Glomerular endothelial cell (primary cell): ENCODE results near the gene SNX19. TPM values are rescaled to one million over a fixed set of nuclear protein-coding genes. Genes with fewer than 3 reads are reported as not detected.
"Not testable (repeated sequence)": the region's sequence is repeated elsewhere in the genome, so short reads cannot be mapped to it uniquely, and the experiment has no call there.

Experiments
- DNase-seq: peaks from one replicate; pipeline ENCODE4 v3.0.0-alpha.2; 2011; ENCODE audit warnings: low read depth, low spot score; ENCODE audit errors: extremely low read depth
- total RNA-seq: library from RNA; depleted of rRNA; stranded (reverse); fragments of >200 nt; gene quantifications from 2 replicates; pipeline ENCODE4 v1.2.3, GENCODE V29; 2015

SNX19 gene, protein sequence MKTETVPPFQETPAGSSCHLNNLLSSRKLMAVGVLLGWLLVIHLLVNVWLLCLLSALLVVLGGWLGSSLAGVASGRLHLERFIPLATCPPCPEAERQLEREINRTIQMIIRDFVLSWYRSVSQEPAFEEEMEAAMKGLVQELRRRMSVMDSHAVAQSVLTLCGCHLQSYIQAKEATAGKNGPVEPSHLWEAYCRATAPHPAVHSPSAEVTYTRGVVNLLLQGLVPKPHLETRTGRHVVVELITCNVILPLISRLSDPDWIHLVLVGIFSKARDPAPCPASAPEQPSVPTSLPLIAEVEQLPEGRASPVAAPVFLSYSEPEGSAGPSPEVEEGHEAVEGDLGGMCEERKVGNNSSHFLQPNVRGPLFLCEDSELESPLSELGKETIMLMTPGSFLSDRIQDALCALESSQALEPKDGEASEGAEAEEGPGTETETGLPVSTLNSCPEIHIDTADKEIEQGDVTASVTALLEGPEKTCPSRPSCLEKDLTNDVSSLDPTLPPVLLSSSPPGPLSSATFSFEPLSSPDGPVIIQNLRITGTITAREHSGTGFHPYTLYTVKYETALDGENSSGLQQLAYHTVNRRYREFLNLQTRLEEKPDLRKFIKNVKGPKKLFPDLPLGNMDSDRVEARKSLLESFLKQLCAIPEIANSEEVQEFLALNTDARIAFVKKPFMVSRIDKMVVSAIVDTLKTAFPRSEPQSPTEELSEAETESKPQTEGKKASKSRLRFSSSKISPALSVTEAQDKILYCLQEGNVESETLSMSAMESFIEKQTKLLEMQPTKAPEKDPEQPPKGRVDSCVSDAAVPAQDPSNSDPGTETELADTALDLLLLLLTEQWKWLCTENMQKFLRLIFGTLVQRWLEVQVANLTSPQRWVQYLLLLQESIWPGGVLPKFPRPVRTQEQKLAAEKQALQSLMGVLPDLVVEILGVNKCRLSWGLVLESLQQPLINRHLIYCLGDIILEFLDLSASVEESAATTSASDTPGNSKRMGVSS
- 57.4 and 82.1 TPM in 2 replicates for total RNA-seq

DNA sequence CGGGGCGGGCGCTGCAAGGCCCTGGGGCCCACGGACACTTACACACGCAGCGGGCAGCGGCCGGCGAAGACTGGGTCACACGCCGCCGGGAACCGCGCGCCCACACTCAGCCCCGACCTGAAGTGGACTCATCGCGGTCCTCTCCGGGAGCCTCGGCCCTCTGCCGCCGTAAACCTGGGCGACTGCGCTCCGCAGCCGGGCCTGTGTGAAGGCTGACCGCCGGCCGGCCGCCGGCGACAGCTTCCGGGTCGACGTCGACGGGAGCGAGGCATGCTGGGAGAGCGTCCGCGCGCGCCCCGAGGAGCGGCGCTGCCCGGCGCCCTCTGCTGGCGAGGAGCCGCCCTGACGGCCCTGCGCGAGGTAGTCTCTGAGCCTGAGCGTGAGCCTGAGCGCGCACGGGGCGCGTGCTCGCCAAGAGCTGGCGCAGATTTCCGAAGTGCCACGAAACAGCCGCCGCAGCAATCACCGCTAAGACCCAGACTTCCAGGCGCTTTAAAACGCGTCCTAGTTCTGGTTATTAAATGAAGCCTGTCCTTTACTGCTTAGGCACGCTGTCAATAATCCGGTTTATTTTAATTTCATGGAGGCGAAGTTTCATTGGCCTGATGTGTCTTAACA is at the start of gene SNX19:
Gene SNX19, minus strand, starts transcription at position 242 of the 618 bp plus-strand sequence. CDS start 540 bp downstream, outside the sequence.
- DNase-seq = no peak

DNA sequence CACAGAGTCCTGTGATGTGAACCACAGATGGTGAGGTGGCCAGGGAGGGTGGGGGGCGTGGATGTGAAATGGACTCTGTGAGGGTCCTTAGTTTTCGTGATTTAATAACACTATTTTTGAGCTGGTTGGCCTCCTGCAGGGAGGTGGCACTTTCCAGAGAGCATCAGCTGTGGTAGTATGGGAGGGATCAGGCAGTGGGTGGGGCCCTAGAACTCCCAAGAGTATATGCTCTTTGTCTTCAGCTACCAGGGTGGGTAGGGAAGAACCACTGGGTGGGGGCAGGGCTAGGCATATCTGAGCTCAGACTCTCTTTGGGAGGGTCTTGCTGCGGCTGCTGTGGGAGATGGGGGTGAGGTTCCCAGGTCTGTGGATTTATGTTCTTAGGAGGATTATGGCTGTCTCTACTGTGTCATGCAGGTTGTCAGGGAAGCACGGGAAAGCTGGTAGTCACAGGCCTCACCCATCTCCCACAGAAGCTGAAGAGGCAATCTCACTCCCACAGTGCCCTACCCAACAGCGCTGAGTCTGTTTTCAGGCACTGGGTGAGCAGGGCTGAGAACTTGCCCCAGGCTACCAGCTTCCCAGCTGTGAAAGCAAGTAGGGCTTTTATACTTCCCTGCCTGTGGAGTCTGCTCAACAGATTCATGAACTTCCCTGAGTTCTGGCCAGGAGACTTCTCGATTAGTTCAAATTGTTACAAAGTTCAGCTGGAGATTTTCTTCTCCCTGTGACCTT is 47.9 kb upstream of the SNX19 start:
- no peak for DNase-seq

DNA sequence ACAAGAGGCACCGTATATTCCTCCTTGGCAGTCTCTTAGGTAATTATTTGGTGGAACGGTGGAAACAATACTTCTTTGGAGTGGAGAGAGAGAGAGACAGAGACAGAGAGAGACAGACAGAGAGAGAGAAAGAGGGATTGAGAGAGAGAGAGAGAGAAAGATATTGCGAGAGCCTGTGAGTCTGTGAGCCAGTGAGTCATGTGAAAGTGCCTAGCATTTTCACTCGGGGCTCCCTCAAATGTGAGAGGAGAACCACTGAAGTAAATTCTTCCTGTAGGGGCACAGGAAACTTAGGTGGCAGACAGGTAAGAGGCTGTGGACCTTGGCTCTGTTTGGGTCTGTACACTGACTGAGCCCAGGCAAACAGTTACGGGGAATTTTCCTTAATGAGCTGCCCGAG is 31.6 kb upstream of the SNX19 start:
- DNase-seq = no peak

DNA sequence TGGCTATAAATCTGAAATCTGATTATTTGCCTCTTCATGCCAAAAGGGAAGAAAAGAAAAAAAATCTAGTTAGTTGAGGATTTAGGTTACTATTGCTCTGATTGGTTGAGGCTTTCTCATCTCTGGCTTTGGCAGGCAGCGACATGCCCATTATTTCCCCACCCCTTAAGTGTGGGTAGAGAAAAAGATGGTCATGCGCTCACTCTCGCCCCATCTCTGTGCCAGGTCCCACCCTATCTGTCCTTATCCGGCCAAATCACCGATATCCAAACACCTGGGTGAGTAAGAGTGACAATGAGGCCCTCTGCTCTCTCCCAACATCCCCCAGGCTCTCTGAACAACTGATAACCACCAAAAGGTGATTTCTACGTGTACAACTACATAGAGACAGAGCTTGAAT is 31.2 kb upstream of the SNX19 start:
- no peak for DNase-seq

DNA sequence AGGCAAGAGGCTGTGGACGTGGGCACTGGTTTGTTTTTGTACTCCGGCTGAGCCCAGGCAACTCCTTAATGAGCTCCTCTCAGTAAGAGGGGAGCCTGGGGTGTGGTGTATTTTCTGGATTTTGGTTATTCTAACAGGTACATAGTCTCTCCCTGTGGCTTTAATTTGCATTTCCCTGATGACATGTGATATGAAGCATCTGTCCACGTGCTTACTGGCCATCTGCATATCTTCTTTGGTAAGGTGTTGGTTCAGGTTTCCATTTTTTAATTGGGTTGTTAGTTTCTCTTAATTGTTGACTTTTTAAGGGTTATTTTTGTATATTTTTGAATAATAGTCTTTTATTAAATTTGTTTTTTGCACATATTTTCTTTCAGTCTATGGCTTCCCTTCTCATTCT is 30.8 kb upstream of the SNX19 start:
- no peak for DNase-seq

DNA sequence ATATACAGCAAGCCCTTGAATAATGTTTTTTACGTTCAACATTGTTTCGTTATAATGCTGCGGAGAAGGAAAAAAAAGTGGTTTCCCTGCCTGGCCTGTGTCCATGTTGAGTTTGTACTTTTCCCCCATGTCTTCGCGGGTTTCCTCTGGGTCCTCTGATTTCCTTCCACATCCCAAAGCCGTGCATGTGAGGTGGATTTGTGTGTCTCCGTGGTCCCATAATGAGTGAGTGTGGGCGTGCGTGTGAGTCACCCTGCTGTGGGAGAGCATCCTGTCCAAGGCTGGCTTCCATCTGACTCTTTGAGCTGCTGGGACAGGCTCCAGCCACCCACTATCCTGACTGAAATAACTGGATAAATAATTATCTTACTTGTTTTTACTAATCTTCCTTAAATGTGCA is 29.6 kb upstream of the SNX19 start:
- no peak for DNase-seq

DNA sequence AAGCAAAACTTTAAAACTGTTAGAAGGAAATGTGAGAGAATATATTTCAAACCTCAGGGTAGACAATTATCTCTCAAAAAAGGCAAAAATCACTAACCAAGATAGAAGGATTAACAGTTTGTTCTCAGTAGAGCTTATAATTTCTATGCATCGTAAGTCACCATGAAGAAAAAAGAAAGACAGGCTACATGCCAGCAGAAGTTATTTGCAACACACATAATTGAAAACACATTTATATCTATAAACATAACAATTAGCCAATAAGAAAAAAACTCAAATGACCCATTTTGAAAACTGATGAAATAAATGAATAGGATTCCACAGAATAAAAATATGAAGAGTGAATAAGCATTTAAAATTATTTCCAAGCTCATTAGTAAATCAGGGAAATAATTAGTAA is 24.4 kb upstream of the SNX19 start:
- DNase-seq = no peak

DNA sequence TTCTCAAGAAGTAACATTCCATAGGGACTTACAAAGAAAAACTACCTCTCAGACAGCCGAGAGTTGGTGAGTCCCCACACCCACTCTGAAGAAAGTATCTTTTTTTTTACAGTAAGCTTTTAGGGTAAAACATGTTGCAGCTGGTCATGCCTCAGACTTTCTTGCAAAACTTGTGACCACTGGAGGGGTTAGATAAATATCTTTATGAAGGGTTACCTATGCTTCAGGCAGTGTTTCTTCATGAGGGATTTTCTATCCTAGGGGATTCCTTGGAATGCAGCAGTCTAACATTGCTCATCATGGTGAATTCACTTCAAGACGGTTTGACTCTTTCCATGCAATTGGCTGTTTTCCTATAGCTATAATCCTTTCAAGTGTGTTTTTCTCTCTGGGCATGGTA is 20.8 kb upstream of the SNX19 start:
- DNase-seq = no peak

DNA sequence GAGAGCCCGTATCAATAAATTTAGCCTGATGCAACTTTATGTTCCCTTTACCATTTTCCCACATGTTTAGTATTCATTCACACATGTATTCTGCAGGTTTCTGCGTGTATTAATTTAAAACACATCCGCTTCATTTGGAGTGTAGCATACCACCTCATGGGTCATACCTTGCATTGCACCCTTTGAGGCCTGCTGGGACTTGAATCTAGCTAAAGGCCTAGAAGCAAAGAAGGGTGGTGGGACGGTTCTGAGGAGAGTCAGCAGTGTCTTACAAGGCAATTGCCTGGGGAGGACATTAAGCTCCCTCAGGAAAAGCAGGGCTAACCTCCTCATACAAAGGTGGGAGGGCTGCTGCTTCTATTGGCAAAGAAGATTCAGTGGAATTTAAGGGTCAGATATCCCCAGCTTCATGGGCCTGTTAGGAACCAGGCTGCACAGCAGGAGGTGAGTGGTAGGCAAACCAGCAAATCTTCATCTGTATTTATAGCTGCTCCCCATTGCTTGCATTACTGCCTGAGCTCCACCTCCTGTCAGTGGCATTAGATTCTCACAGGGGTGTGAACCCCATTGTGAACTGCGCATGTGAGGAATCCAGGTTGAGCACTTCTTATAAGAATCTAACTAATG is 15.9 kb upstream of the SNX19 start:
- DNase-seq = no peak

DNA sequence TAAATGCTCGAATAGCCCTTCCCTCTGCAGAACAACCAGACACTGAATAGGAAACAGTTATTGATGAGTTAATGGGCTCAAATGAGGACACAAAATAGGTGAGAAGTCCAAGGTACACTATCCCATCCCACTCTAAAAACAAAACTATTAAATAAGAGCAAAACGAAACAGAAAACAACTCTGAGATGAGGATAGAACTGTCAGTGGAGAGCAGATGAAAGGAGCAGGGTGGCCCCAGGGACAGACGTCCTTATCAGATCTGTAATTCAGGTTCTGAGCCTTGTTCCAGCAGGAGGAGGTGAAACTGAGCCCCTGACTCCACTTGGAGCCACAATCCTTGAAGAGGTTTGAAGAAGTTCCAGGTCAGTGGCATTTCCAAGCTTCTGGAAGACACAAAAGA is 8.5 kb upstream of the SNX19 start:
- DNase-seq = no peak

DNA sequence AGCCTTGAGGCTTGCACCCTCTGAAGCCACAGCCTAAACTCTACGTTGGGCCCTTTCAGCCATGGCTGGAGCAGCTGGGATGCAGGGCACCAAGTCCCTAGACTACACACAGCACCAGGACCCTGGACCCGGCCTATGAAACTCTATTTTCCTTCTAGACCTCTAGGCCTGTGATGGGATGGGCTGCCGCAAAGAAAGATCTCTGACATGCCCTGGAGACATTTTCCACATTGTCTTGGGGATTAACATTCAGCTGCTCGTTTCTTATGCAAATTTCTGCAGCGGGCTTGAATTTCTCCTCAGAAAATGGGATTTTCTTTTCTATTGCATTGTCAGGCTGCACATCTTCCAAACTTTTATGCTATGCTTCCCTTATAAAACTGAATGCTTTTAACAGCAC is 4.3 kb upstream of the SNX19 start:
- DNase-seq = not testable (repeated sequence)

DNA sequence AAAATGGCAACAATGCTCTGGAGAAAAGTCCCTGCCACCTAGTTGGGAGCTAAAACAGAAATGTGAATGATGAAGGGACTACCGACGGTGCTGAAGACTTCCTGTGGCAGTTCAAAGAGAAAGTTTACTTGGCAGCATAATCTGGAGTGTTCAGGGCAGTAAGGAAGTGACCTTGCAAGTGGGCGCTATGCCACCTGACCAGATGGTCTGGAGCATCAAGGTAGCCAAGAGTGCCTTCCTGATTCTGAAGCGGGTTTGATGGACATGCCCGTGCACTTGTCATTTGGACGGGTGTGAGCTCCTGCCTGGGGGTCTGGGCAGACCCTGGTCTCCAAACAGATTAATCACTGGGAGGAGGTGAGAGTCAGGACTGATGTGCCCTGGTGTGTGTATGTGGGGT is 1.8 kb upstream of the SNX19 start:
- DNase-seq = no peak

DNA sequence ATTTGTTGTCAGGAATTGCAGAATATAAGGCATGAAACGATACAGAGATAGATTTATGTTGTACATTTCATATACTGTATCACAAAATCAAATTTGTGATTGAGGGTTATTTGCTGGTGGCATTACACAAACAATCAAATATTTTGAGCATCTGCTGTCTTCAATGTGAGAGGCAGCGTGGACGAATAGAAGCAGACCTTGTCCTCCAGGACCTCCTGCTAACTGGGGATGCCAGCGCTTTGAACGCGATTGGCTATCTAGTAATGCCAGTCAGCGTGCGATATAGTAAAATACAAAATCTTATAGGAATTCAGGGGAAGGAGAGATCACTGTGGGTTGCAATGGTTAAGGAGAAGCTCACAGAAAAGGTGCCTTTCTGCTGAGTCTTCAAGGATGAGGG is 631 bp upstream of the SNX19 start:
- DNase-seq = no peak

DNA sequence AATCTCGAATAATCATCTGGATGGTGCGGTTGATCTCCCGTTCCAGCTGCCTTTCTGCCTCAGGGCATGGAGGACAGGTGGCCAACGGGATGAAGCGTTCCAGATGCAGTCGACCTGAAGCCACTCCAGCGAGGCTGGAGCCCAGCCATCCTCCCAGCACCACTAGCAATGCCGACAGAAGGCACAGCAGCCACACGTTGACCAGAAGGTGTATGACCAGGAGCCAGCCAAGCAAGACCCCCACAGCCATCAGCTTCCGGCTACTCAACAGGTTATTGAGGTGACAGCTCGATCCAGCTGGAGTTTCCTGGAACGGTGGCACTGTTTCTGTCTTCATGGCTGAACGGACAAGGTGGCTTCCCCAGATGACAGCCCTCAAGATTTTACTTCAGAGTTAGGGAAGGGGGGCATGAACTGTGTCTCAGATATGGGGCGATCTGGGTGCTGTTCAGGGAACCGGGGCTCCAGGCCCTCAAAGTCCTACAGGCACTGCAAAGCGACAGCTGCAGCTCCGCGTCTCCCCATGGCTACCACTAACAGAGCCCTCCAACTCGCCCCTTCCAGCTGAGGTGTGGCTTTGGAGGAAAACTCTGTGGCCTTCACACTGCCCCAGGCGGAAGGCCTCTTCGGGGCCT is 559 bp downstream of the SNX19 start:
- DNase-seq = no peak

DNA sequence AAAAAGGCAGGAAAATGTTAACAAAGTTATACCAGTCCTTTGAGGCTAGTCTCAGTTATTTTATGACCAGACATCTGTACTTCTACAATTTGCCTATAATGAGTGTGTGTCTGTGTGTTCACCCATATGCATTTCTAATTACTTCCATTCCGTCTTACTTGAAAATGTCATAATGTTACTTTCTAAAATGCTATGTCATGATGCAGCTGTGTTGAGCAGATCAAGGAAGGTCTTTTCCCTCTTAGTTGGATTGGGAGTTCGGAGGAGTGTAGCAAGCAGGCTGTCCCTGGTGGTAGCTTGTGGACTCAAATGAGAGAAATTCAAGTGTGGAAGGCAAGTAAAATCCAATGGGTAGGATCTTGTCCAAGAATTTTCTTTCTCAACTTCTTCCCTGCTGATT is 3.0 kb downstream of the SNX19 start:
- DNase-seq = no peak

DNA sequence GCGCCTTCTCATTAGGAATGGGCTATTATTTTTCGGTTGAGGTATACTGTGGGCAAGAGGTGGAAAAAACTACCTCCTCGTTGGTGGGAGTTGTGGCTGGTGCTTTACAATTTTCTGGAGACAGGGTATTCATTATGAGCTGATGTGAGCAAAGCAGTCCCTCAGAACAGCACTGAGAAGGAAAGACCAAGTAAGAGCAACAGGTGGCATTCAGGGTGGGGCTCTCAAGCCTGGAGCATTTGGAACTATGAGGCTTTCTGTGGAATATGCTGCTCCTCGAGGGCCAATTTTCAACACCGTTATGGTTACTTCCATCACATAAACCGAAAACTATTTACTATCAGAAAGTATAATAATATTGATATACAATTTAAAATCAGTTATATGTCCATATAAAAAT is 3.7 kb downstream of the SNX19 start:
- DNase-seq = no peak

DNA sequence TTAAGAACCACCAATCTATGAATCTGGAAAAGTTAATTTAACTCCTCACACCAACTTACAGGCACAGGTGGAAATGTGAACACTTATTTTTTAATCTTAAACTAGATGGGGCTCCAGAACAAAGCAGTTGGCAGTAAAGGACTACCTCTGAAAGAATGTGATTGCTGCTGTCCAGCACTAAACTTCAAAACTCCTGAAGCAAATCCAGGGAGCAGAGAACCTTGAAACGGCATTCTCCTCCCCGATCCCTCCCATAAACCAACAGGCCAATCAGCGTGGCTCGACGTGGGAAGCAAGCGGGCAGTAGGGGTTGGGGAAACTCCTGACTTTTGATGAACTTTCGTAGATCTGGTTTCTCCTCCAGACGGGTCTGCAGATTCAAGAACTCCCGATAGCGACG is 5.0 kb downstream of the SNX19 start:
- DNase-seq = no peak

DNA sequence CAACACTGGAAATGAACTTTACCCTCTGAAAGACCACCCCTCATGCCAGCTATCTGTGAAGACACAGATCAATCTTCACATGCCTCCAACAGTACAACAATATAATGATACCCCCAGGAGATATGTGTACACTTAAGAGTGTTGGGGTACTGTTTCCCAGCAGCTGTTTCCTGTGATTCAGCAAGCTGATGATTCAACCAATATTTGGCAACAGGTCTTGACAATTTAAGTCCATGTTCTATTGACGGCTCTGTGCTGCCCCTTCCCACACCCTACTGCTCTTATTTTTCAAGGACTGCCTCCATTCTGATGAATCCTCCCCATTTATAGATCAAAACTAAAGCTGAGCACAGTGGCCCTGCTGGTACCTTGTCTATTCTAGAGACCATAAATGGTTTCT is 6.6 kb downstream of the SNX19 start:
- DNase-seq = no peak

DNA sequence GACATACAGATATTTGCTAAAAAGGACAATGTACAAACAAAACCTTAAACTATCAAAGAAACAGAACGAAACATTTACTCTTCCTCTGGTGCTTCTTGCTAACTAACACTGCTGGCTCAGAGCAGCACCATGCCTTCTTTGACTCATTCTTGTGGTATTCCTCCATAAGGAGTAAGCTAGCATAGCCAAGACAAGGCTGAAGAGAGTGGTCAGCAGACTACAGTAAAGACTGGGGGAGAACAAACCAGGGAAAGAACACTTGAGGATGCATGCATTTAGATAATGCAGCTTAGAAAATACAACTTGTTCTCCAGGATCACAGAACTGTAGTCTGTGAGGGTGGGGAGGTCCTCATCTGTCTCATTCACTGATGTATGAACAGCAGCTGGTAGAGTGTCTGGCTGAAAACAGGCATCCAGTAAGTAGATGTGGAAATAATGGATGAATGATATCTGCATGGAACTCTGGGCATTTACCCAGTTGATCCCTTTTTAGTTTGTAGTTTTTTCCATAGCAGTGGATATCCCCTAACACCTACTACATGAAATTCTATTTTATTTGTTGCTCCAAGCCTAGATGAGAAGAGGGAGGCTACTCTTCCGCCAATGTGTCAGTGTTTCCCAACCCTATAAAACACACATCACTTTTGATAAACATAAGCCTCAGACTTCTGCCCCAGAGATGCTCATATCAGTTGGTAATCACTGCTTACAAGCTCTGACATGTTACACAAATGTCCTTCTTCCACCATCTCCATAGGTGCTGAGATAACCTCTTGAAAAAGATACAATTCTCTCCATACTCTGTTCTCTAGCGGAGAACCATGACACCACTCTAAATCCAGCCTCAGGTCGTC is 7.3 kb downstream of the SNX19 start:
- no peak for DNase-seq
